Tracheal epithelial cell (primary cell): ENCODE data around the gene RABEP2. TPM values are rescaled to one million over a fixed set of nuclear protein-coding genes. Genes with fewer than 3 reads are reported as not detected.

Experiments
- total RNA-seq: library from RNA; depleted of rRNA; stranded (reverse); fragments of >200 nt; gene quantifications from 2 replicates; pipeline ENCODE4 v1.2.1, GENCODE V29; 2014

Gene RABEP2
- 18.3 and 24.3 TPM in 2 replicates for total RNA-seq

DNA sequence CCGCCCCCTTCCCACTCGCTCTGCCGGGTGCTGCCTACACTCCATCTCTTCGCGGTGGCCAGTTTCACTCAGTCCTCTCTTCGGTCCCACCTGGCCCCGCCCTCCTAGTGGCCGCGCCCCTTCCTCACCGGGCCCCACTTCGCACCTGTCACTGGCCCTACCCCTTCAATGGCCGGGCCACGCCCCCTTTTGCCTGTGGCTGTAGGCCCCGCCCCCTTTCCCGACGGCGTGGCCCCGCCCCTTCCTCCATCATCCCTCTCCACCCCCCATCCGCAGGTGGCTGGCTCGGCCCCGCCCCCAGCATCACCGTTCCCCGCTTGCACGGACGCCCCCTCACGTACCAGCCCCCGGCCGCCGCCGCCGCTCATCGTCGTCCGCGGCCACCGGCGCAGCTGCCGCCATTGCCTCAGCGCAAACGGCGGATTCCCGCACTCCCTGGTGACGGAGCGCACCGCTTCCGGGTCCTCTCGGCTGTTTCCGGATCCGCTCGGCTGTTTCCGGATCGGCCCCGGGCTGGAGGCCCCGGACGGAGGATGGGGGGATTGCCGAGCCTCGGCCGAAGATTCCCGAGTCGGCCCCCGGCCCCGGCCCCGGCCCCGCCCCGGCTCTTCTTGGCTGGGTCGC is at the start of gene RABEP2:
RABEP2 (minus strand) TSS at position 477 of the 624 bp plus-strand sequence; CDS start at position 402, 75 bp downstream.

GRCh38 chr16:28974437-28975157 is 49.6 kb upstream of the RABEP2 start, which contains the start of gene SPNS1:
Gene SPNS1, plus strand, starts transcription at chr16:28974778. Its CDS starts 374 bp downstream, at chr16:28975152.

GRCh38 chr16:28950648-28951409 is 25.8 kb upstream of the RABEP2 start, which contains the start of gene NFATC2IP:
Gene NFATC2IP, plus strand, starts transcription at chr16:28950937. Its CDS starts 75 bp downstream, at chr16:28951012.

GRCh38 chr16:28931801-28932225 is 6.8 kb upstream of the RABEP2 start, which contains the start of gene CD19:
Gene CD19, plus strand, starts transcription at chr16:28931971. Its CDS starts 30 bp downstream, at chr16:28932001.

GRCh38 chr16:28878083-28878926 is 46.7 kb downstream of the RABEP2 start, which contains the start of gene ATP2A1:
Gene ATP2A1, plus strand, starts transcription at chr16:28878488. Its CDS starts 184 bp downstream, at chr16:28878672.

Other genes starting within 250 kb of the RABEP2 start
- gene EIF3C, start 213.8 kb downstream of the RABEP2 start, total RNA-seq, result 121 and 396 TPM in 2 replicates
- gene NPIPB9, start 173.5 kb downstream of the RABEP2 start, total RNA-seq, result 1.2 TPM in 1 of 2 replicates, not detected in the other
- gene ATXN2L, start 102.2 kb downstream of the RABEP2 start, total RNA-seq, result 35.7 and 41.6 TPM in 2 replicates
- gene TUFM, start 78.9 kb downstream of the RABEP2 start, total RNA-seq, result 135 and 157 TPM in 2 replicates
- gene SH2B1, start 61.4 kb downstream of the RABEP2 start, total RNA-seq, result 5.1 TPM in 2 replicates
- under 0.01 TPM in 1 of 2 replicates, not detected in the other for gene ATP2A1, start 46.8 kb downstream of the RABEP2 start, total RNA-seq
- gene CD19, start 6.7 kb upstream of the RABEP2 start, total RNA-seq, result not detected in 2 replicates
- 15.1 and 24.8 TPM in 2 replicates for gene NFATC2IP, start 25.7 kb upstream of the RABEP2 start, total RNA-seq
- gene SPNS1, start 49.5 kb upstream of the RABEP2 start, total RNA-seq, result 23.2 and 26.7 TPM in 2 replicates
- gene LAT, start 59.8 kb upstream of the RABEP2 start, total RNA-seq, result 0.48 and 0.85 TPM in 2 replicates